Measurements from ENCODE around the gene C4orf50.

C4orf50 gene

DNA sequence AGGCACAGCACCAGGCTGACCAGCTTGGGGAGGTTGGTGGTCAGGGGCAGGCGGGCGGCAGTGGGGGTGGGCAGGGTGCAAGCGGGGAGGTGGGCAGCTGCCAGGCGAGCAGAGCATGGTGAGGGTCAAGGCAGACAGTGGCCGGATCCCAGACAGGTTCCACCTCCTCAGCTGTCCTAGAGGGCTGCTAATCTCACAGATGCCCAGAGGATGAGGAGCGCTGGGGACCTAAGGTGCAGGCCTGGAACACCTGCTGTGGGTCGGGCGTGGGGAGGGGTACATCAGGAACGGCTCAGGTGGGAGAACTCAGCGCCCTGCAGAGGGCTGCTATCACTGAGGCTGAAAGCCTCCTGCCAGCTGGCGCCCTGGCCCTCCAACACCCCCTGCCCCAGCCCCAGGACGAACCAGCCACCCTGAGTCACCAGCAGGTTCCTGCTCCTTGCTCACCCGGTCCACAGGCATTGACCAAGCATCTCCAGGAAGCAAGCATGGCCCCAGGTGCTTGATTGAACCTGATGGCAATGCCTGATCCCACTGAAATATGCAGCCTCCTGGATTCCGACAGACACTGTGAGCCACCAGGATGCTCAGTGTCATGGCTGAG is 28.4 kb upstream of the C4orf50 start:
- no peak for TF ChIP-seq CTCF (IDR thresholded peaks at IDR 0.05; ENCODE audit: low read depth, low read length, missing control alignments)
- DNase-seq (ENCODE audit: low read depth), result no peak
- in situ Hi-C loops (cut with HindIII; ENCODE audit: low sequenced_read_pairs), result no loop called here
- H3K4me3 ChIP-seq (ENCODE audit: low read depth, low read length), result no peak overlapping the region

DNA sequence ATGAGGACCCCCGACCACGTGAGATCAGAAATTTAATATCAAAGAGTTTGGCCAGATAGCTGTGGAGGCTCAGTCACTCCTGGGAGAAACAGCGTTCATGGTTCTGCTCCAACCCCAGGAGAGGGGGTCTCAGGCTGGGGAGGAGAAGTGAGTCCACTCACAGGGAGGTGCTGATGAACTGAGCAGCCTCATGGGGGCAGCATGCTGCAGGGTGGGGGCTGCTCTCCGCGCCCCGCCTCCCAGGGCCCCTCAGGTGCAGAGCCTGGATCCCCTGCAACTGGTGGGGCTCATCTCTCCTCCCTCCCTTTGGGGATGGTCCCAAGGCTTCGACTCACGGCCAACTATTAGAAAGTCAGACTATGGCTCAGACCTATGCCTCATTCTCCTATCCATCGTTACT is 26.6 kb upstream of the C4orf50 start:
- no peak for TF ChIP-seq CTCF (IDR thresholded peaks at IDR 0.05; ENCODE audit: low read depth, low read length, missing control alignments)
- no peak overlapping the region for H3K4me3 ChIP-seq (ENCODE audit: low read depth, low read length)
- in situ Hi-C loops (cut with HindIII; ENCODE audit: low sequenced_read_pairs), result no loop called here
- DNase-seq (ENCODE audit: low read depth), result no peak

GRCh38 chr4:6044276-6044675 is 26.0 kb upstream of the C4orf50 start:
- no peak overlapping the region for H3K4me3 ChIP-seq (ENCODE audit: low read depth, low read length)
- in situ Hi-C loops (cut with HindIII; ENCODE audit: low sequenced_read_pairs), result no loop called here

DNA sequence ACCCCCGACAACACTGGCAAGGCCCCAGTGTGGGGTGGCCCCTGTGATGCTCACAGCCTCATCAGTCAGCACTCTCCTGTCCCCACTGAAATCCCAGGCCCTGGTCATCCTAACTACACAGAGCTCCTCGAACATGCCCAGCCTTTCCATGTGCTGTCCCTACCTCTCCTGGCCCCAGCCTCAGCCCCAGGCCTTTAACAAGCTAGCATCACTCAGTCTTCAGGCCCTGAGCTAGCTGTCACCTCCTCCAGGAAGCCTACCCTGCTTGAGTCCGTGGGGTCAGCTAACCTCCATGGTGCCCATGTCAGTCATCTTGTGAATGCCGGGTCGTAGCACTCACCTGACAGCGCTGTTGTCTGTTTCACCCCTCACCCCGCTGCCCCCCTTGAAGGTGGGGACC is 25.6 kb upstream of the C4orf50 start:
- H3K4me3 ChIP-seq (ENCODE audit: low read depth, low read length), result no peak overlapping the region
- in situ Hi-C loops (cut with HindIII; ENCODE audit: low sequenced_read_pairs), result no loop called here
- TF ChIP-seq CTCF (IDR thresholded peaks at IDR 0.05; ENCODE audit: low read depth, low read length, missing control alignments), result no peak
- DNase-seq (ENCODE audit: low read depth), result no peak

More at GRCh38 chr4:6044276-6044675, 26.0 kb upstream of the C4orf50 start:
- DNase-seq (ENCODE audit: low read depth), result no peak
- TF ChIP-seq CTCF (IDR thresholded peaks at IDR 0.05; ENCODE audit: low read depth, low read length, missing control alignments), result no peak

DNA sequence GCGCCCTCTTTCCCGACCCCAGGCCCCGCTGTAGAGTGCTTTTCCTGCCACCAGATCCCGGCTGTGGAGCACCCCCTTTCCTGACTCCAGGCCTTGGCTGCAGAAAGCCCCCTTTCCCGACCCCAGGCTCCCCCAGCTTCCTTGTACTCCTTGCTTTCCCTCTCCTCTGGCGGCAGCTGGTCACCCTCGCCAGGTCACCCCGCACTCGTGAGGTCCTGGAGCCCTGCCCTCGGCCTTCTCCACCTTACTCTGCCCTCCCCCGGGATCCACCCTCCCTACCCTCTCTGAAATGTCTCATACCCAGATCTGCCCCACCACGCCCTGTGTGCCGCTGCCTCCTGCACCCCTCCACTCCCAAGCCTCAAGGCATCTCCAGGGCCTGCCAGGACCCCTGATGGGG is 25.0 kb upstream of the C4orf50 start:
- no peak for DNase-seq (ENCODE audit: low read depth)
- in situ Hi-C loops (cut with HindIII; ENCODE audit: low sequenced_read_pairs), result no loop called here
- no peak for TF ChIP-seq CTCF (IDR thresholded peaks at IDR 0.05; ENCODE audit: low read depth, low read length, missing control alignments)
- no peak overlapping the region for H3K4me3 ChIP-seq (ENCODE audit: low read depth, low read length)

DNA sequence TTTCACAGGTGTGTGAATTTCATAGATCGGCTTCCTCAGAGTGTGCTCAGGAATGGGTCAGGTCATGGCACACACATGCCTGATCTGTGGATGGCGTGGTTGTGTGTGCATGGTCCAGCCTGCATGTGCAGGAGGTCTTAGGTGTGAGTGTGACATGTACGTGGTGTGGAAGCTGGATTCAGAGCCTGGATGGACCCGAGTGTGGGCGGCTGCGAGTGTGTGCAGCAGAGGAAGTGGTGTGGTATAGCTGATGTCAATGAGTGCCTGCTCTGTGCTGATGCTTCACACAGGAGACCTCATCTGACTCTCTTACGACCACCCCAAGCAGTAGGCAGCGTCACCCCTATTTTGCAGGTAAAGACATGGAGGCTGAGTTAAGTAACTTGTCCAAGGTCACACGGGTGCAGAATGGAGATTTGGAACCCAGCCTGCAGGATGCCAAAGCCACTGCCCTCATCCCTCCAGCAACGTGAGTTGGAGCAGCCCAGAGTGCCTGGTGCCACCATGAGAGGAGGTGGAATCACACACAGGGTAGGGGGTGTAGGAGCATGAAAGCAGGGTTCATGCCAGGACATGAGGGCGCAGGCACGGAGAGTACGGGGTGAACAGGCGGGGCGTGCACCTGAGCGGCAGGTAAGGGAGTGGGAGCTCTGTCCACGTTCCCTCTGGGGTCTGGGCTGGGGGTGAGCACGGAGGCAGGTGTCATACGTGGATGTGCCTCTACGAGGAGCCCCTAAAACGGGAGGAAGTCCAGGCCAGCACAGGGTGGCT is 24.2 kb upstream of the C4orf50 start:
- no peak for TF ChIP-seq CTCF (IDR thresholded peaks at IDR 0.05; ENCODE audit: low read depth, low read length, missing control alignments)
- in situ Hi-C loops (cut with HindIII; ENCODE audit: low sequenced_read_pairs), result no loop called here

More for the DNA sequence above, 24.2 kb upstream of the C4orf50 start:
- DNase-seq (ENCODE audit: low read depth), result no peak
- no peak overlapping the region for H3K4me3 ChIP-seq (ENCODE audit: low read depth, low read length)

Measured in astrocyte of the cerebellum (primary cell).